BE2C (cell line): ENCODE data around the gene C17orf78.
A peak's percentile ranks its signal among the peaks of the same experiment; 100 is the strongest.

Experiments used
- DNase-seq: peaks from one replicate; pipeline ENCODE4 v3.0.0-alpha.2; 2020
- H3K27me3 ChIP-seq: fragments of 250-450 bp; sonication (Bioruptor Pico); 2 replicates; pipeline ENCODE4 v1.5.1; 2020; ENCODE audit warnings: mild to moderate bottlenecking
- H3K36me3 ChIP-seq: fragments of 250-450 bp; sonication (Bioruptor Pico); 2 replicates; pipeline ENCODE4 v1.5.1; 2020; ENCODE audit warnings: mild to moderate bottlenecking
- H3K4me1 ChIP-seq: fragments of 250-450 bp; sonication (Bioruptor Pico); 2 replicates; pipeline ENCODE4 v1.5.1; 2020
- H3K4me3 ChIP-seq: 2 replicates; pipeline ENCODE4 v1.5.1; 2011; ENCODE audit warnings: low read depth, low read length
- H3K9me3 ChIP-seq: fragments of 250-450 bp; sonication (Bioruptor Pico); 2 replicates; pipeline ENCODE4 v1.5.1; 2020
- CTCF ChIP-seq: IDR thresholded peaks from 2 replicates; pipeline ENCODE4 v1.5.1; 2012; ENCODE audit warnings: mild to moderate bottlenecking, low read depth, low read length

Gene C17orf78

GRCh38 chr17:37425268-37425667 lies 49.5 kb downstream of the C17orf78 start:
- peaks cover 32% of the 10 kb centered on the region for H3K36me3 ChIP-seq
- H3K27me3 ChIP-seq, result no peaks in the 10 kb centered on the region
- no peaks in the 10 kb centered on the region; the same call in 1 of the 2 replicates for H3K9me3 ChIP-seq
- no peak overlapping the region for H3K4me3 ChIP-seq
- TF ChIP-seq CTCF, result no peak
- no peak for DNase-seq
- no peaks in the 10 kb centered on the region for H3K4me1 ChIP-seq

- Histone ChIP-seq H3K4me3 (no peak overlapping the region), H3K9me3 (no peaks in the 10 kb centered on the region), H3K4me1 (no peaks in the 10 kb centered on the region), H3K36me3 (peaks cover 48% of the 10 kb centered on the region), H3K27me3 (no peaks in the 10 kb centered on the region)
- TF ChIP-seq CTCF, result no peak
- DNase-seq, result no peak
Observed at GRCh38 chr17:37429039-37429438, 53.3 kb downstream of the C17orf78 start.

GRCh38 chr17:37429453-37429852 lies 53.7 kb downstream of the C17orf78 start:
- Histone ChIP-seq H3K36me3 (peaks cover 48% of the 10 kb centered on the region), H3K9me3 (no peaks in the 10 kb centered on the region), H3K4me1 (no peaks in the 10 kb centered on the region), H3K4me3 (no peak overlapping the region), H3K27me3 (no peaks in the 10 kb centered on the region)
- no peak for TF ChIP-seq CTCF
- DNase-seq, result no peak

GRCh38 chr17:37430051-37430627 lies 54.4 kb downstream of the C17orf78 start:
- DNase-seq, result no peak
- Histone ChIP-seq H3K9me3 (no peaks in the 10 kb centered on the region), H3K36me3 (peaks cover 44% of the 10 kb centered on the region), H3K27me3 (no peaks in the 10 kb centered on the region), H3K4me3 (no peak overlapping the region), H3K4me1 (no peaks in the 10 kb centered on the region)
- no peak for TF ChIP-seq CTCF

- Histone ChIP-seq H3K9me3 (no peaks in the 10 kb centered on the region), H3K27me3 (no peaks in the 10 kb centered on the region), H3K4me1 (no peaks in the 10 kb centered on the region), H3K36me3 (peaks cover 31% of the 10 kb centered on the region), H3K4me3 (no peak overlapping the region)
- TF ChIP-seq CTCF, result no peak
- DNase-seq, result no peak
Observed at GRCh38 chr17:37432671-37433070, 56.9 kb downstream of the C17orf78 start.

- no peaks in the 10 kb centered on the region for H3K4me1 ChIP-seq
- H3K27me3 ChIP-seq, result no peaks in the 10 kb centered on the region
- DNase-seq, result no peak
- H3K9me3 ChIP-seq, result no peaks in the 10 kb centered on the region
- H3K36me3 ChIP-seq, result peaks cover 35% of the 10 kb centered on the region
- H3K4me3 ChIP-seq, result no peak overlapping the region
- TF ChIP-seq CTCF, result peak; percentile 36
Observed at GRCh38 chr17:37438141-37438540, 62.4 kb downstream of the C17orf78 start.
